ENCODE measurements around the gene MCEMP1.

GRCh38 chr19:7691497-7691896, 14.6 kb downstream of the MCEMP1 start:
- TF ChIP-seq CHD2 (IDR thresholded peaks at IDR 0.05; ENCODE audit: low read length, partially characterized antibody), result no peak
- TF ChIP-seq POLR2A (IDR thresholded peaks at IDR 0.05; ENCODE audit: low read length), result no peak
- TF ChIP-seq RAD21 (conservative IDR thresholded peaks at IDR 0.05 in 1 of 2, IDR thresholded peaks at IDR 0.05 in 1 of 2), result no peak
- TF ChIP-seq, protein P1, sequence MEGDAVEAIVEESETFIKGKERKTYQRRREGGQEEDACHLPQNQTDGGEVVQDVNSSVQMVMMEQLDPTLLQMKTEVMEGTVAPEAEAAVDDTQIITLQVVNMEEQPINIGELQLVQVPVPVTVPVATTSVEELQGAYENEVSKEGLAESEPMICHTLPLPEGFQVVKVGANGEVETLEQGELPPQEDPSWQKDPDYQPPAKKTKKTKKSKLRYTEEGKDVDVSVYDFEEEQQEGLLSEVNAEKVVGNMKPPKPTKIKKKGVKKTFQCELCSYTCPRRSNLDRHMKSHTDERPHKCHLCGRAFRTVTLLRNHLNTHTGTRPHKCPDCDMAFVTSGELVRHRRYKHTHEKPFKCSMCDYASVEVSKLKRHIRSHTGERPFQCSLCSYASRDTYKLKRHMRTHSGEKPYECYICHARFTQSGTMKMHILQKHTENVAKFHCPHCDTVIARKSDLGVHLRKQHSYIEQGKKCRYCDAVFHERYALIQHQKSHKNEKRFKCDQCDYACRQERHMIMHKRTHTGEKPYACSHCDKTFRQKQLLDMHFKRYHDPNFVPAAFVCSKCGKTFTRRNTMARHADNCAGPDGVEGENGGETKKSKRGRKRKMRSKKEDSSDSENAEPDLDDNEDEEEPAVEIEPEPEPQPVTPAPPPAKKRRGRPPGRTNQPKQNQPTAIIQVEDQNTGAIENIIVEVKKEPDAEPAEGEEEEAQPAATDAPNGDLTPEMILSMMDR (IDR thresholded peaks at IDR 0.05), result no peak
- no peak for TF ChIP-seq ESRRA (IDR thresholded peaks at IDR 0.05; ENCODE audit: borderline replicate concordance, low read length)
- TF ChIP-seq NFE2L2 (conservative IDR thresholded peaks at IDR 0.05; ENCODE audit: low read length), result no peak
- TF ChIP-seq BHLHE40 (IDR thresholded peaks at IDR 0.05; ENCODE audit: low read depth, low read length), result no peak
- TF ChIP-seq CEBPB (IDR thresholded peaks at IDR 0.05), result no peak
- TF ChIP-seq EHMT2 (IDR thresholded peaks at IDR 0.05; ENCODE audit: low read depth), result no peak
- TF ChIP-seq RCOR1 (IDR thresholded peaks at IDR 0.05; ENCODE audit: low read depth, low read length), result no peak
- no peak for TF ChIP-seq REST (IDR thresholded peaks at IDR 0.05)
- no peak for TF ChIP-seq MAZ (IDR thresholded peaks at IDR 0.05; ENCODE audit: borderline replicate concordance, low read depth, low read length)
- no peak for TF ChIP-seq CHD4 (IDR thresholded peaks at IDR 0.05; ENCODE audit: borderline replicate concordance)
- TF ChIP-seq POLR2AphosphoS2 (conservative IDR thresholded peaks at IDR 0.05; ENCODE audit: low read length), result no peak
